Upper lobe of right lung (tissue), 1 donor: ENCODE results near the gene KRTAP12-2. TPM values are rescaled to one million over a fixed set of nuclear protein-coding genes. Genes with fewer than 3 reads are reported as not detected.
"Not testable (repeated sequence)": the region's sequence is repeated elsewhere in the genome, so short reads cannot be mapped to it uniquely, and the experiment has no call there.

Experiments
- ATAC-seq: fragments of 200-7000 bp; cut with Tn5 transposase; one replicate; pipeline ENCODE4 v1.9.1; 2020; ENCODE audit warnings: mild to moderate bottlenecking, moderate library complexity
- DNase-seq: peaks from one replicate; pipeline ENCODE4 v3.0.0-alpha.2; 2020
- H3K27ac ChIP-seq: fragments of 200-600 bp; one replicate; pipeline ENCODE4 v1.8.0; 2022
- H3K27me3 ChIP-seq: fragments of 200-600 bp; one replicate; pipeline ENCODE4 v1.8.0; 2022; ENCODE audit warnings: mild to moderate bottlenecking
- H3K36me3 ChIP-seq: fragments of 200-600 bp; one replicate; pipeline ENCODE4 v1.8.0; 2022
- H3K4me1 ChIP-seq: fragments of 200-600 bp; one replicate; pipeline ENCODE4 v1.8.0; 2022
- H3K4me3 ChIP-seq: fragments of 200-600 bp; one replicate; pipeline ENCODE4 v1.8.0; 2022; ENCODE audit warnings: mild to moderate bottlenecking
- H3K9me3 ChIP-seq: fragments of 200-600 bp; one replicate; pipeline ENCODE4 v1.8.0; 2022
- CTCF ChIP-seq: fragments of 200-600 bp; IDR thresholded peaks from one replicate; pipeline ENCODE4 v1.8.0; 2022; ENCODE audit warnings: antibody characterized with exemption
- intact Hi-C: fragments of 100-400 bp; cut with DNase I; formaldehyde crosslinking; loops from one replicate; pipeline ENCODE4 v1.11.0; 2022
- total RNA-seq: library from RNA; stranded (reverse); fragmentation: NEBNext Ultra II Directional; extraction: Animal tissue kit (Norgen Biotek cat#: 25700); gene quantifications from one replicate; pipeline ENCODE4 v1.2.1, GENCODE V29; 2021
- donor health status: DM: no; HTN: yes; CAD: no; lungs with severe emphysema.

The KRTAP12-2 gene
- total RNA-seq, 1 donor from 2014 or later: not detected

- intact Hi-C loops: loop anchor here (5.0 kb wide), 1 partner anchor 213 kb away; no protein-coding TSS in a partner anchor
- H3K9me3 ChIP-seq: peaks cover 9% of the 10 kb centered on the region
- no peak overlapping the region for H3K4me3 ChIP-seq
- no peak for TF ChIP-seq CTCF
- H3K27me3 ChIP-seq: no peaks in the 10 kb centered on the region
- no peaks in the 10 kb centered on the region for H3K36me3 ChIP-seq
- ATAC-seq: no peak
- H3K4me1 ChIP-seq: no peaks in the 10 kb centered on the region
- no peak for DNase-seq
- no peak overlapping the region for H3K27ac ChIP-seq
Measured at GRCh38 chr21:44640761-44641160, 26.0 kb downstream of the KRTAP12-2 start.

GRCh38 chr21:44639331-44639655 is 27.4 kb downstream of the KRTAP12-2 start:
- no peak overlapping the region for H3K27ac ChIP-seq
- no peaks in the 10 kb centered on the region for H3K9me3 ChIP-seq
- no peaks in the 10 kb centered on the region for H3K27me3 ChIP-seq
- no peak overlapping the region for H3K4me3 ChIP-seq
- intact Hi-C loops: no loop called here
- TF ChIP-seq CTCF: no peak
- no peak for DNase-seq
- H3K4me1 ChIP-seq: no peaks in the 10 kb centered on the region
- H3K36me3 ChIP-seq: no peaks in the 10 kb centered on the region
- ATAC-seq: no peak

- peak; percentile 19 for ATAC-seq
- H3K27me3 ChIP-seq, H3K36me3 ChIP-seq, DNase-seq, H3K9me3 ChIP-seq, H3K27ac ChIP-seq, H3K4me3 ChIP-seq, intact Hi-C loops, H3K4me1 ChIP-seq: not testable (repeated sequence)
Measured at GRCh38 chr21:44638506-44639330, 28.0 kb downstream of the KRTAP12-2 start.

- intact Hi-C loops, H3K4me1 ChIP-seq, H3K27ac ChIP-seq, H3K9me3 ChIP-seq, DNase-seq, H3K36me3 ChIP-seq, H3K27me3 ChIP-seq, H3K4me3 ChIP-seq: not testable (repeated sequence)
- ATAC-seq: peak; percentile 8
Measured at GRCh38 chr21:44637851-44638348, 28.8 kb downstream of the KRTAP12-2 start.

- Histone ChIP-seq H3K27ac (no peak within 1 kb of the TSS), H3K9me3 (no peaks in the 10 kb centered on the region), H3K4me3 (no peak within 1 kb of the TSS), H3K27me3 (no peaks in the 10 kb centered on the region), H3K36me3 (no peaks in the 10 kb centered on the region), H3K4me1 (no peaks in the 10 kb centered on the region)
- TF ChIP-seq CTCF: no peak
- ATAC-seq (peak; percentile 21), DNase-seq (no peak)
- intact Hi-C loops: no loop called here
Measured at GRCh38 chr21:44637018-44637850, 29.5 kb downstream of the KRTAP12-2 start, which contains the start of gene KRTAP10-10. Gene KRTAP10-10, plus strand, starts transcription at chr21:44637356. Its CDS starts 62 bp downstream, at chr21:44637418.

- intact Hi-C loops: no loop called here
- Histone ChIP-seq H3K9me3 (peaks cover 2% of the 10 kb centered on the region), H3K27me3 (no peaks in the 10 kb centered on the region), H3K27ac (no peak overlapping the region), H3K36me3 (no peaks in the 10 kb centered on the region), H3K4me1 (no peaks in the 10 kb centered on the region), H3K4me3 (no peak overlapping the region)
- no peak for DNase-seq
- ATAC-seq: peak; percentile 13
- TF ChIP-seq CTCF: no peak
Measured at GRCh38 chr21:44636209-44637017, 30.3 kb downstream of the KRTAP12-2 start.
